NT2/D1 (cell line): ENCODE measurements around the gene C11orf16.

Experiments used
- YY1 ChIP-seq: IDR thresholded peaks from 2 replicates; pipeline ENCODE4 v1.6.1; 2011; ENCODE audit not compliant: insufficient read length, insufficient read depth
- ZNF274 ChIP-seq: IDR thresholded peaks from 2 replicates; pipeline ENCODE4 v1.6.1; 2011; ENCODE audit warnings: mild to moderate bottlenecking, low read depth, low read length

GRCh38 chr11:8913961-8914660 lies 18.6 kb downstream of the C11orf16 start:
- TF ChIP-seq YY1 (no peak), ZNF274 (no peak)
